Thyroid gland (tissue), 4 donors: ENCODE results near the gene ZP1. TPM values are rescaled to one million over a fixed set of nuclear protein-coding genes. Genes with fewer than 3 reads are reported as not detected.

Source experiments
- DNase-seq, 2 donors: peaks; one replicate each; pipeline ENCODE4 v3.0.0-alpha.2; 2019
- H3K27ac ChIP-seq, 3 donors: fragments of 200-600 bp; sonication (generic); 1 replicate in 2 of 3; 2 replicates in 1 of 3; pipeline ENCODE4 v1.5.1; 2016 to 2019; ENCODE audit warnings: mild to moderate bottlenecking in 1 of 3, moderate library complexity in 1 of 3
- H3K27me3 ChIP-seq: fragments of 200-600 bp; sonication (generic); one replicate; pipeline ENCODE4 v1.5.1; 2019
- H3K36me3 ChIP-seq, 2 donors: fragments of 200-600 bp; sonication (generic); one replicate each; pipeline ENCODE4 v1.5.1; 2016 to 2019
- H3K4me1 ChIP-seq, 2 donors: fragments of 200-600 bp; sonication (generic); one replicate each; pipeline ENCODE4 v1.5.1; 2017 to 2019
- H3K4me3 ChIP-seq, 3 donors: fragments of 200-600 bp; sonication (generic); replicated peaks in 1 of 3; 1 replicate in 2 of 3; 2 replicates in 1 of 3; pipeline ENCODE4 v1.5.1; 2016; ENCODE audit warnings: mild to moderate bottlenecking in 1 of 3
- H3K9me3 ChIP-seq: fragments of 200-600 bp; sonication (generic); one replicate; pipeline ENCODE4 v1.5.1; 2017
- POLR2A ChIP-seq, 2 donors: fragments of 450-650 bp; IDR thresholded peaks; one replicate each; pipeline ENCODE4 v1.6.1; 2017; ENCODE audit warnings: antibody characterized with exemption in 2 of 2, mild to moderate bottlenecking in 2 of 2, moderate library complexity in 1 of 2
- WGBS, 2 donors: methylation state at CpG; one replicate each; pipeline ENCODE4 v1.1.5; 2017; 5-methylcytosine and 5-hydroxymethylcytosine counted together
- intact Hi-C: fragments of 100-400 bp; cut with DNase I; formaldehyde crosslinking; loops from one replicate; pipeline ENCODE4 v1.15.1; 2023
- total RNA-seq, 4 donors: library from RNA; depleted of rRNA; stranded (reverse); fragments of >200 nt; gene quantifications; one replicate each; pipeline ENCODE4 v1.2.3, GENCODE V29; 2016
- TF ChIP-seq, protein P1 (sequence below), 6 experiments: fragments of 200-600 bp in 3 of 6; fragments of 450-650 bp in 3 of 6; sonication (generic) in 3 of 6; IDR thresholded peaks; one replicate each; pipeline ENCODE4 v1.5.1; 2016 to 2019; ENCODE audit warnings: antibody characterized with exemption in 6 of 6, mild to moderate bottlenecking in 2 of 6, inconsistent platforms in 1 of 6, moderate library complexity in 1 of 6

ZP1 gene
- total RNA-seq, 4 donors from 2014 or later, result not detected

DNA sequence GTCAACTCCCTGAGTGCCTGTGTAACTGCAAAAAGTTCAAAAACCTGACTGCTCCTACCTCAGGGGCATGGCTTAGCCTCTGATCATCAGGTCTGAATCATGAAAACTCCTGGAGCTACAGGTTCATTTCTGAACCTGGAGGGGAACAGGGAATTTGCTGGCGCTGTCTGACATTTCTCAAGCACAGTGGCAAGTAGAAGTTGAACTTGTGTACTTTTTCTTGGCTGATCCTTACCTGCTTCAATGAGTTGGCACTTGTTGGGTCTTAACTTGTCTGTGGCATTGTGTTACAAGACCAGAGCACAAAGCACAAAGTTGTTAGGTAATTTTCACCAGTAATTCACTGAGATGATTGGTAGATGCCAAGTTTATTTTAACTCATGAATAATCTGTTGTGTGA, 49.9 kb downstream of the ZP1 start:
- H3K27me3 ChIP-seq, result no peaks in the 10 kb centered on the region
- TF ChIP-seq POLR2A (IDR thresholded peaks at IDR 0.05), result no peak
- no peak overlapping the region for H3K4me3 ChIP-seq
- intact Hi-C loops, result loop anchor here (10.0 kb wide), 1 partner anchor 248 kb away; the partner anchor contains the start of gene VPS37C
- no peaks in the 10 kb centered on the region for H3K9me3 ChIP-seq
- H3K36me3 ChIP-seq, result peaks cover 25 to 27% of the 10 kb centered on the region in 2 donors
- H3K4me1 ChIP-seq, result peaks cover 24 to 36% of the 10 kb centered on the region in 2 donors
- WGBS, 2 donors, result 64 to 73% methylated on average over 1 of the region's 1 CpG
- no peak overlapping the region for H3K27ac ChIP-seq
- peak in 1 of 2 donors; percentile 35 for DNase-seq

DNA sequence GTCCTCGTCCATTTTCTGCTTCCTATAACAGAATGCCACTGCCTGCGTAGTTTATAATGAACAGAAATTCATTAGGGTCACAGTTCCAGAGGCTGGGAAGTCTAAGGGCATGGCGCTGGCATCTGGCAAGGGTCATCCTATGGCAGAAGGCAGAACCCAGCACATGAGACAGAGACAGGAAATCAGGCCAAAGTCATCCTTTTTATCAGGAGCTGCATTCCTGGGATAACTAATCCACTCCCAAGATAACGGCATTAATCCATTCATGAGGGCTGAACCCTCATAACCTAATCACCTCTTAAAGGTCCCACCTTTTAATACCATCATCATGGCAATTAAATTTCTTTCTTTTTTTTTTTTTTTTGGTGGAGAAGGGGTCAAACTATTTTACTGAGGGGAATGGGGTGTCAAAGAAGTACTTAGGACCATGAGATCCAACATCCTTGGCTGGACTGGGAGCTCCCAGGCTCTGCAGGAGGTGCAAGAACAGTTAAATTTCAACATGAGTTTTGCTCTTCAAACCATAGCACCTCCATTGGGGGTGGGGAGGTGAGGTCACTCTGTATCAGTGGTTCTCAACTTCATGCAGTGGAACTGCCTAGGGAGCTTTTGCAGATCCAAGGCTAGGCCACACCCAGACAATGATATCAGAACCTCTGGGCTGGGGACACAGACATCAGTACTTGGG, 51.1 kb downstream of the ZP1 start:
- intact Hi-C loops, result loop anchor here (10.0 kb wide), 1 partner anchor 246 kb away; the partner anchor contains the start of gene VPS37C
- no peak for TF ChIP-seq POLR2A (IDR thresholded peaks at IDR 0.05)
- TF ChIP-seq, protein P1, sequence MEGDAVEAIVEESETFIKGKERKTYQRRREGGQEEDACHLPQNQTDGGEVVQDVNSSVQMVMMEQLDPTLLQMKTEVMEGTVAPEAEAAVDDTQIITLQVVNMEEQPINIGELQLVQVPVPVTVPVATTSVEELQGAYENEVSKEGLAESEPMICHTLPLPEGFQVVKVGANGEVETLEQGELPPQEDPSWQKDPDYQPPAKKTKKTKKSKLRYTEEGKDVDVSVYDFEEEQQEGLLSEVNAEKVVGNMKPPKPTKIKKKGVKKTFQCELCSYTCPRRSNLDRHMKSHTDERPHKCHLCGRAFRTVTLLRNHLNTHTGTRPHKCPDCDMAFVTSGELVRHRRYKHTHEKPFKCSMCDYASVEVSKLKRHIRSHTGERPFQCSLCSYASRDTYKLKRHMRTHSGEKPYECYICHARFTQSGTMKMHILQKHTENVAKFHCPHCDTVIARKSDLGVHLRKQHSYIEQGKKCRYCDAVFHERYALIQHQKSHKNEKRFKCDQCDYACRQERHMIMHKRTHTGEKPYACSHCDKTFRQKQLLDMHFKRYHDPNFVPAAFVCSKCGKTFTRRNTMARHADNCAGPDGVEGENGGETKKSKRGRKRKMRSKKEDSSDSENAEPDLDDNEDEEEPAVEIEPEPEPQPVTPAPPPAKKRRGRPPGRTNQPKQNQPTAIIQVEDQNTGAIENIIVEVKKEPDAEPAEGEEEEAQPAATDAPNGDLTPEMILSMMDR (IDR thresholded peaks at IDR 0.05), result no peak
- Histone ChIP-seq H3K27me3 (no peaks in the 10 kb centered on the region), H3K36me3 (peaks cover 30 to 36% of the 10 kb centered on the region in 2 donors), H3K27ac (no peak overlapping the region), H3K4me1 (peaks cover 15 to 25% of the 10 kb centered on the region in 2 donors), H3K9me3 (no peaks in the 10 kb centered on the region), H3K4me3 (no peak overlapping the region)
- 93 to 95% methylated on average over 4 of the region's 4 CpGs for WGBS, 2 donors
- DNase-seq, result no peak

DNA sequence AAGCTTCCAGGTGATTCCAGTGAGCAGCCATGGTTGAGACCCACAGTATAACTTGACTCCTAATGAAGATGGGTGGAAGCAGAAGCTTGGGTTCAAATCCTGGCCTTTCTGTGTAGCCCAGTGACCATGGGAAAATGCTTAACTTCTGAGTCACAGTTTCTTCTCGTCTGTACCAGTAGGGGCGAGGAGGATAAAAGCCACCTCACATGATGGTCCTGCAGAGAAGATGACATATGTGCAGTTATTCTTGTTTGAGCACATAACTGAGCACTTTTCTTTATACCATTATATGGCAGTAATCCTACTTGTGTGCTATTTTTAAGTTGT, 51.6 kb downstream of the ZP1 start:
- peaks cover 30 to 36% of the 10 kb centered on the region in 2 donors for H3K36me3 ChIP-seq
- peaks cover 18 to 26% of the 10 kb centered on the region in 2 donors for H3K4me1 ChIP-seq
- H3K27me3 ChIP-seq, result no peaks in the 10 kb centered on the region
- no peaks in the 10 kb centered on the region for H3K9me3 ChIP-seq
- no peak overlapping the region for H3K4me3 ChIP-seq
- TF ChIP-seq, protein P1 (IDR thresholded peaks at IDR 0.05), result no peak
- no peak for TF ChIP-seq POLR2A (IDR thresholded peaks at IDR 0.05)
- DNase-seq, result no peak
- no peak overlapping the region for H3K27ac ChIP-seq
- 67 to 77% methylated on average over 2 of the region's 2 CpGs for whole genome bisulfite sequencing, 2 donors
- intact Hi-C loops, result loop anchor here (10.0 kb wide), 1 partner anchor 246 kb away; the partner anchor contains the start of gene VPS37C

DNA sequence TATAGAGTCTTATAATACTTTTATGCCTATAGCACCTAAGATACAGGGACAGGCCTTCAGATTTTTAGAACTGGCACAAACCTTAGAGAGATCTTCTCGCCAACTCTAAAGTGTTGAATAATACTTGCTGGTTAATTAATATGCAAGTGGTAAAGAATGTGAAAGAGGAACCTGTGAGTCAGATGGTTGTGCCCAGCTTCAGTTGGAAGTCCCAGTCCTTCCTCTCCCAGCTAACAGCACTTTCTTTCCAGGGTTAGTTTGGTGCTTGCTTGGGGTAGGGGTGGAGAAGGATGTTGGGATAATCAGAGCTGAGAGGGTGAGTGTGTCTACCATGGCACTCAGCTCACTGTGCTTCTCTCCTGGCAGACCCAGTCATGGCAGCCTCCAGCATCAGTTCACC, 52.0 kb downstream of the ZP1 start:
- Histone ChIP-seq H3K27ac (no peak overlapping the region), H3K27me3 (no peaks in the 10 kb centered on the region), H3K4me3 (no peak overlapping the region), H3K4me1 (peaks cover 20 to 30% of the 10 kb centered on the region in 2 donors), H3K36me3 (peaks cover 30 to 36% of the 10 kb centered on the region in 2 donors), H3K9me3 (no peaks in the 10 kb centered on the region)
- 90 to 93% methylated on average over 1 of the region's 1 CpG for WGBS, 2 donors
- no peak for DNase-seq
- intact Hi-C loops, result loop anchor here (10.0 kb wide), 1 partner anchor 245 kb away; the partner anchor contains the start of gene VPS37C
- TF ChIP-seq POLR2A (IDR thresholded peaks at IDR 0.05), result no peak
- TF ChIP-seq, protein P1 (IDR thresholded peaks at IDR 0.05), result no peak

DNA sequence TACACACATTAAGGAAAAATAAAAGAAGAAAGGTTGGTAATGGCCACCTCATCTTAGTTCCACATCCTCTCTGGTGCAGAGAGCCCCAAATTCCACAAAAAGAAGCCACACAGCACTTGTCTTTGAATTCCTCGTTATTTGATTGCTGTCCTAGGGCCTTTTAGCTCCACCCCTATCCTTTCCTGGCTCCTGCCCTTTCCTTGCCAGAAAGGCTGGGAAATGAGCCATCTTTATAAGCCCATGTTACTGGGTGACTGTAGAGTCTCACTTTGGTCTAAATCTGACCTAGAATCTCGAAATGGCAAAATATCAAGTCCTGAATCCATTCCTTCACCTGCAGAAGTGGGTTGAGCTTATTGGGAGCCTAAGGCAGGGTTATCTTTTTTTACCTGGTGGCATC, 52.6 kb downstream of the ZP1 start:
- Histone ChIP-seq H3K27ac (no peak overlapping the region), H3K4me3 (no peak overlapping the region), H3K27me3 (peaks cover 5% of the 10 kb centered on the region), H3K9me3 (no peaks in the 10 kb centered on the region), H3K36me3 (peaks cover 30 to 36% of the 10 kb centered on the region in 2 donors), H3K4me1 (peaks cover 25 to 36% of the 10 kb centered on the region in 2 donors)
- WGBS, 2 donors, result 60 to 76% methylated on average over 2 of the region's 2 CpGs
- intact Hi-C loops, result loop anchor here (10.0 kb wide), 1 partner anchor 245 kb away; the partner anchor contains the start of gene VPS37C
- TF ChIP-seq POLR2A (IDR thresholded peaks at IDR 0.05), result no peak
- TF ChIP-seq, protein P1 (IDR thresholded peaks at IDR 0.05), result no peak
- no peak for DNase-seq
